GM12878 (cell line): Measurements from ENCODE around the gene UXS1. TPM values are rescaled to one million over a fixed set of nuclear protein-coding genes. Genes with fewer than 3 reads are reported as not detected.

Experiments used
- ATAC-seq: fragments of 200-7000 bp; cut with Tn5 transposase; 3 replicates; pipeline ENCODE4 v1.9.1; 2020; ENCODE audit warnings: mild to moderate bottlenecking, moderate library complexity
- BruUV-seq: library from RNA; stranded (reverse); fragments of 400-500 nt; replicated peaks from 2 replicates; lab custom pipeline; 2021; lab: Mats Ljungman, UMichigan
- CTCF ChIA-PET: fragments of 300-600 bp; sonication (Branson Sonifier 250); formaldehyde crosslinking; extraction: SDS; loops from one replicate; lab custom pipeline; 2021; ENCODE audit warnings: inconsistent platforms; lab: Yijun Ruan, JAX
- POLR2A ChIA-PET: fragments of 350-600 bp; formaldehyde crosslinking; extraction: SDS; loops from one replicate; lab custom pipeline; 2021; ENCODE audit warnings: inconsistent platforms; lab: Charles Lee
- RAD21 ChIA-PET: fragments of 300-600 bp; sonication (Branson Sonifier 250); formaldehyde crosslinking; loops from one replicate; lab custom pipeline; 2023; ENCODE audit warnings: antibody characterized with exemption; ENCODE audit not compliant: unreplicated experiment; lab: Charles Lee
- SMC1A ChIA-PET: fragments of 300-600 bp; sonication (Branson Sonifier 250); formaldehyde crosslinking; loops from one replicate; lab custom pipeline; 2023; ENCODE audit not compliant: unreplicated experiment, uncharacterized antibody; lab: Charles Lee
- DNase-seq: peaks from one replicate; pipeline ENCODE4 v3.0.0-alpha.2; 2011; ENCODE audit warnings: low read depth, low spot score
- FAIRE-seq: peaks from 3 replicates; lab custom pipeline; 2011; peaks lifted over from hg19 to GRCh38; lab: Jason Lieb, UNC
- H2AFZ ChIP-seq: 2 replicates; pipeline ENCODE4 v1.6.0; 2011; ENCODE audit warnings: low read depth, low read length, control low read depth; ENCODE audit not compliant: control insufficient read depth
- H3K27ac ChIP-seq: 2 replicates; pipeline ENCODE4 v1.5.1; 2011; ENCODE audit warnings: control low read depth; ENCODE audit not compliant: control insufficient read depth, insufficient read depth
- H3K27me3 ChIP-seq, 2 experiments: replicated peaks in 1 of 2; 2 replicates each; pipeline versions ENCODE4 v1.6.0 to v1.6.1; 2011; ENCODE audit warnings: low read length in 1 of 2; ENCODE audit not compliant: control insufficient read depth in 2 of 2, insufficient read depth in 2 of 2
- H3K36me3 ChIP-seq, 2 experiments: 2 replicates each; pipeline ENCODE4 v1.5.1; 2011; ENCODE audit warnings: low read length in 1 of 2; ENCODE audit not compliant: control insufficient read depth in 2 of 2, insufficient read depth in 2 of 2
- H3K4me1 ChIP-seq: 2 replicates; pipeline ENCODE4 v1.6.1; 2011; ENCODE audit warnings: mild to moderate bottlenecking, low read length, moderate library complexity, mixed read lengths; ENCODE audit not compliant: control insufficient read depth, insufficient read depth
- H3K4me2 ChIP-seq: 2 replicates; pipeline ENCODE4 v1.6.0; 2011; ENCODE audit warnings: control low read depth; ENCODE audit not compliant: control insufficient read depth, insufficient read depth
- H3K4me3 ChIP-seq: fragments of 200-600 bp; sonication (generic); 2 replicates; pipeline ENCODE4 v1.5.1; 2016
- H3K79me2 ChIP-seq: 2 replicates; pipeline ENCODE4 v1.6.0; 2011; ENCODE audit warnings: low read length; ENCODE audit not compliant: control insufficient read depth, insufficient read depth
- H3K9ac ChIP-seq: 2 replicates; pipeline ENCODE4 v1.8.0; 2011; ENCODE audit warnings: low read length, control low read depth, mixed read lengths; ENCODE audit not compliant: control insufficient read depth, insufficient read depth
- H3K9me3 ChIP-seq: replicated peaks from 3 replicates; pipeline ENCODE4 v1.5.1; 2011; ENCODE audit warnings: mild to moderate bottlenecking, low read length; ENCODE audit not compliant: control insufficient read depth, insufficient read depth
- H4K20me1 ChIP-seq: 2 replicates; pipeline ENCODE4 v1.6.0; 2011; ENCODE audit not compliant: control insufficient read depth, insufficient read depth
- TCF7 ChIP-seq: IDR thresholded peaks from 2 replicates; pipeline ENCODE4 v1.6.1; 2014; ENCODE audit warnings: antibody characterized with exemption, borderline replicate concordance
- WGBS: methylation state at CpG from one replicate; pipeline ENCODE4 v1.1.6; 2016; ENCODE audit warnings: low lambda C conversion rate; ENCODE audit not compliant: insufficient replicate concordance, insufficient coverage; ENCODE audit errors: missing lambda C conversion rate; 5-methylcytosine and 5-hydroxymethylcytosine counted together
- in situ Hi-C: fragments of 300-500 bp; cut with MboI; formaldehyde crosslinking; loops from 9 replicates; pipeline ENCODE4 v1.14.3; 2018; ENCODE audit warnings: mixed read lengths
- intact Hi-C: fragments of 100-400 bp; cut with micrococcal nuclease; formaldehyde crosslinking; loops from one replicate; pipeline ENCODE4 v1.14.2; 2022; ENCODE audit not compliant: unreplicated experiment
- polyA plus RNA-seq, 11 experiments: library from polyadenylated mRNA; depleted of rRNA in 4 of 11; unstranded in 6 of 11; stranded (reverse) in 5 of 11; fragments of >200 nt; fragmentation: Nextera tagmentation in 4 of 11; fragmentation: Illumina TruSeq in 1 of 11; extraction: Ambion mirVana in 4 of 11; extraction: Trizol in 1 of 11; gene quantifications; 1 replicate in 1 of 11; 2 replicates in 10 of 11; pipeline versions ENCODE4 v1.2.1 to v1.2.3, GENCODE V29; 2011 to 2016; ENCODE audit warnings: inconsistent platforms in 2 of 11, missing spikeins in 2 of 11, low read depth in 1 of 11
- total RNA-seq, 4 experiments: library from RNA; depleted of rRNA in 3 of 4; stranded (reverse); fragments of >200 nt in 3 of 4; fragmentation: Illumina TruSeq in 1 of 4; extraction: Trizol in 1 of 4; gene quantifications; 2 replicates each; pipeline versions ENCODE4 v1.2.1 to v1.2.3, GENCODE V29; 2013 to 2021
- TF ChIP-seq, protein P1 (sequence below): fragments of 450-650 bp; IDR thresholded peaks from 2 replicates; pipeline ENCODE4 v1.6.1; 2018; ENCODE audit warnings: mild to moderate bottlenecking, low read depth, moderate library complexity; ENCODE audit not compliant: partially characterized antibody

The UXS1 gene
- total and polyA plus RNA-seq, 10 of the 15 experiments (the other 5 are each of a cell fraction or from before 2014, with no cell fraction given), result 6.0 to 25.4 (median 24.0) TPM

DNA sequence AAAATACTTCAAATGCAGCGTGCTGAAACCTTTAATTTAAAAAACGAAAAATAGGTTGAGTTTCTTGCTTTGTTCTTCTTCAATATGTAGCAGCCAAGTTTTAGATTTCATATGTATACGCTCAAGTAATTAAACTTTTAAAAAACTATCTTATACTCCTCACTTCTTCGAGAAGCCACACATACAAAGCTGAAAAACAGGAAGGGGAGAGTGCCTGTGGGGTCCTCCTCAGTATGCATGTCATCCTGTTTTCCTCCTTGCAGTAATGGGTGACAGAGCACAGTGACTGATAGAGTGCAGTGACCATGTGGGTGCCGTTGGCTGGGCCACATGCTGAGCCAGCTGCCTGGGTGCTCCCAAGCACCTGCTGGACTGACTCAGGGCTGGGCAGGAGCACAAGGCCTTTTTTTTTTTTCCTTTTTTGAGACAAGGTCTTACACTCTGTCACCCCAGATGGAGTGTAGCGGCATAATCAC lies 33.3 kb downstream of the UXS1 start:
- peak overlapping the region; percentile 61 for H3K4me2 ChIP-seq
- H4K20me1 ChIP-seq, result no peaks in the 10 kb centered on the region
- H3K4me3 ChIP-seq, result 0 out of 2 replicates have a peak overlapping the region, but pooled peaks have one; percentile 7
- DNase-seq (no peak), ATAC-seq (no peak), FAIRE-seq (no peak)
- H3K9me3 ChIP-seq, result peaks cover 2% of the 10 kb centered on the region; the same call in 1 of the 3 replicates
- H2AFZ ChIP-seq, result peak overlapping the region; percentile 62
- ChIA-PET RAD21 (no interaction called here), SMC1A (interaction anchor here (1.5 kb wide), 1 partner anchor 13 kb away, joined by 4 read pairs; no protein-coding TSS in a partner anchor), POLR2A (interaction anchor here (0.9 kb wide), 1 partner anchor 30 kb away, joined by 4 read pairs; no protein-coding TSS in a partner anchor), CTCF (no interaction called here)
- peaks cover 9 to 14% of the 10 kb centered on the region in 2 experiments for H3K36me3 ChIP-seq
- H3K79me2 ChIP-seq, result no peaks in the 10 kb centered on the region
- TF ChIP-seq, protein P1, sequence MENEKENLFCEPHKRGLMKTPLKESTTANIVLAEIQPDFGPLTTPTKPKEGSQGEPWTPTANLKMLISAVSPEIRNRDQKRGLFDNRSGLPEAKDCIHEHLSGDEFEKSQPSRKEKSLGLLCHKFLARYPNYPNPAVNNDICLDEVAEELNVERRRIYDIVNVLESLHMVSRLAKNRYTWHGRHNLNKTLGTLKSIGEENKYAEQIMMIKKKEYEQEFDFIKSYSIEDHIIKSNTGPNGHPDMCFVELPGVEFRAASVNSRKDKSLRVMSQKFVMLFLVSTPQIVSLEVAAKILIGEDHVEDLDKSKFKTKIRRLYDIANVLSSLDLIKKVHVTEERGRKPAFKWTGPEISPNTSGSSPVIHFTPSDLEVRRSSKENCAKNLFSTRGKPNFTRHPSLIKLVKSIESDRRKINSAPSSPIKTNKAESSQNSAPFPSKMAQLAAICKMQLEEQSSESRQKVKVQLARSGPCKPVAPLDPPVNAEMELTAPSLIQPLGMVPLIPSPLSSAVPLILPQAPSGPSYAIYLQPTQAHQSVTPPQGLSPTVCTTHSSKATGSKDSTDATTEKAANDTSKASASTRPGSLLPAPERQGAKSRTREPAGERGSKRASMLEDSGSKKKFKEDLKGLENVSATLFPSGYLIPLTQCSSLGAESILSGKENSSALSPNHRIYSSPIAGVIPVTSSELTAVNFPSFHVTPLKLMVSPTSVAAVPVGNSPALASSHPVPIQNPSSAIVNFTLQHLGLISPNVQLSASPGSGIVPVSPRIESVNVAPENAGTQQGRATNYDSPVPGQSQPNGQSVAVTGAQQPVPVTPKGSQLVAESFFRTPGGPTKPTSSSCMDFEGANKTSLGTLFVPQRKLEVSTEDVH, result no peak
- TF ChIP-seq TCF7, result peak; percentile 0; the same call in 1 of the 2 replicates
- H3K27me3 ChIP-seq, result no peaks in the 10 kb centered on the region
- 48% methylated on average over 6 of the region's 6 CpGs for whole genome bisulfite sequencing
- H3K27ac ChIP-seq, result peak overlapping the region; percentile 66
- no TSS peak for BruUV-seq
- in situ Hi-C loops, result no loop called here
- peak overlapping the region; percentile 33 for H3K9ac ChIP-seq
- H3K4me1 ChIP-seq, result peaks cover 20% of the 10 kb centered on the region
- intact Hi-C loops, result no loop called here
